ENCODE results near the gene SPATA18.

DNA sequence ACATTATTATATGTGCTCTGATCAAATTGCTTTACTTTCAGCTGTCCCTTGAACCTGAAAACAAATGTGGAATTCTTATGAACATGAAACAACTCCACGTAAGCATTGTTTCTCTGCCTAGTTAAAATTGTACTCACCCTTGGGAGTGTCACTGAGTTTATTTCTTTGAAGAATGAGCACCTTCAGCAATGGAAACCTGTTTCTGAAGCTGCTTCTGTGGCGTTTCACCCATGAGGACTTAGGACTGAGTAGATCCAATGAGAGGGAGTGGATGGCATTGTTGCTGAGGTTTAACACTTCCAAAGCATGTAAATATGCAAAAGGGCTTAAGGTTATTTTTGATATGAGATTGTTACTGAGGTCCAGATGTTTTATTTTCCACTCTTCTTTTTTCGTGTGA, 34.1 kb upstream of the SPATA18 start:
- TF ChIP-seq, protein P1, sequence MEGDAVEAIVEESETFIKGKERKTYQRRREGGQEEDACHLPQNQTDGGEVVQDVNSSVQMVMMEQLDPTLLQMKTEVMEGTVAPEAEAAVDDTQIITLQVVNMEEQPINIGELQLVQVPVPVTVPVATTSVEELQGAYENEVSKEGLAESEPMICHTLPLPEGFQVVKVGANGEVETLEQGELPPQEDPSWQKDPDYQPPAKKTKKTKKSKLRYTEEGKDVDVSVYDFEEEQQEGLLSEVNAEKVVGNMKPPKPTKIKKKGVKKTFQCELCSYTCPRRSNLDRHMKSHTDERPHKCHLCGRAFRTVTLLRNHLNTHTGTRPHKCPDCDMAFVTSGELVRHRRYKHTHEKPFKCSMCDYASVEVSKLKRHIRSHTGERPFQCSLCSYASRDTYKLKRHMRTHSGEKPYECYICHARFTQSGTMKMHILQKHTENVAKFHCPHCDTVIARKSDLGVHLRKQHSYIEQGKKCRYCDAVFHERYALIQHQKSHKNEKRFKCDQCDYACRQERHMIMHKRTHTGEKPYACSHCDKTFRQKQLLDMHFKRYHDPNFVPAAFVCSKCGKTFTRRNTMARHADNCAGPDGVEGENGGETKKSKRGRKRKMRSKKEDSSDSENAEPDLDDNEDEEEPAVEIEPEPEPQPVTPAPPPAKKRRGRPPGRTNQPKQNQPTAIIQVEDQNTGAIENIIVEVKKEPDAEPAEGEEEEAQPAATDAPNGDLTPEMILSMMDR (IDR thresholded peaks at IDR 0.05): no peak
- no peak for TF ChIP-seq POLR2AphosphoS5 (IDR thresholded peaks at IDR 0.05)
- no peak for TF ChIP-seq POLR2A (IDR thresholded peaks at IDR 0.05)
- TF ChIP-seq EP300 (IDR thresholded peaks at IDR 0.05; ENCODE audit: low read depth): no peak

Data from transverse colon (tissue), 4 donors.